Liver (tissue), 9 donors: Measurements from ENCODE around the gene RAB6B. TPM values are rescaled to one million over a fixed set of nuclear protein-coding genes. Genes with fewer than 3 reads are reported as not detected.

Experiments used
- DNase-seq: peaks from one replicate; pipeline ENCODE4 v3.0.0-alpha.2; 2017; ENCODE audit warnings: low spot score
- H3K27ac ChIP-seq, 2 donors: one replicate each; pipeline ENCODE4 v1.7.0; 2013; ENCODE audit warnings: inconsistent platforms in 2 of 2, low read length in 2 of 2, control low read depth in 1 of 2, low read depth in 1 of 2, mild to moderate bottlenecking in 1 of 2
- H3K27me3 ChIP-seq, 4 donors: one replicate each; pipeline versions ENCODE4 v1.6.1 to v1.7.0; 2013; ENCODE audit warnings: low read length in 3 of 4, inconsistent platforms in 1 of 4, mild to moderate bottlenecking in 1 of 4, moderate library complexity in 1 of 4; ENCODE audit not compliant: control insufficient read depth in 4 of 4, insufficient read depth in 4 of 4
- H3K36me3 ChIP-seq, 4 donors: one replicate each; pipeline versions ENCODE4 v1.6.1 to v1.7.0; 2013; ENCODE audit warnings: low read length in 3 of 4, mild to moderate bottlenecking in 3 of 4, low read depth in 1 of 4, moderate library complexity in 1 of 4; ENCODE audit not compliant: control insufficient read depth in 4 of 4, insufficient read depth in 3 of 4
- H3K4me1 ChIP-seq, 4 donors: one replicate each; pipeline versions ENCODE4 v1.6.1 to v1.7.0; 2013; ENCODE audit warnings: low read length in 3 of 4, mild to moderate bottlenecking in 3 of 4, moderate library complexity in 1 of 4; ENCODE audit not compliant: control insufficient read depth in 4 of 4, insufficient read depth in 4 of 4
- H3K4me3 ChIP-seq, 3 donors: one replicate each; pipeline versions ENCODE4 v1.6.1 to v1.7.0; 2013; ENCODE audit warnings: low read length in 3 of 3, control low read depth in 1 of 3, low read depth in 1 of 3, mild to moderate bottlenecking in 1 of 3
- H3K9ac ChIP-seq, 2 donors: one replicate each; pipeline ENCODE4 v1.7.0; 2013; ENCODE audit warnings: low read length in 2 of 2, mild to moderate bottlenecking in 2 of 2, moderate library complexity in 2 of 2, control low read depth in 1 of 2, low read depth in 1 of 2
- H3K9me3 ChIP-seq, 4 donors: one replicate each; pipeline versions ENCODE4 v1.6.1 to v1.7.0; 2013; ENCODE audit warnings: low read length in 3 of 4; ENCODE audit not compliant: control insufficient read depth in 4 of 4
- ATF3 ChIP-seq: IDR thresholded peaks from 2 replicates; pipeline ENCODE4 v1.6.1; 2016; ENCODE audit warnings: antibody characterized with exemption
- CTCF ChIP-seq: fragments of 150-350 bp; IDR thresholded peaks from 2 replicates; pipeline ENCODE4 v1.5.1; 2017; ENCODE audit warnings: improper control_type of control experiment, low read depth, low read length; ENCODE audit not compliant: missing input control
- EGR1 ChIP-seq, 2 donors: IDR thresholded peaks; 2 replicates each; pipeline ENCODE4 v1.6.1; 2016 to 2018; ENCODE audit warnings: antibody characterized with exemption in 2 of 2, low read depth in 2 of 2
- FOXA1 ChIP-seq: IDR thresholded peaks from 2 replicates; pipeline ENCODE4 v1.6.1; 2016; ENCODE audit warnings: antibody characterized with exemption
- FOXA2 ChIP-seq: IDR thresholded peaks from 2 replicates; pipeline ENCODE4 v1.6.1; 2016; ENCODE audit warnings: antibody characterized with exemption
- GABPA ChIP-seq, 2 donors: IDR thresholded peaks in 1 of 2; conservative IDR thresholded peaks in 1 of 2; 2 replicates each; pipeline ENCODE4 v1.6.1; 2016; ENCODE audit warnings: antibody characterized with exemption in 2 of 2, mild to moderate bottlenecking in 1 of 2, moderate library complexity in 1 of 2
- HNF4A ChIP-seq, 2 donors: conservative IDR thresholded peaks; 2 replicates each; pipeline ENCODE4 v1.6.1; 2016; ENCODE audit warnings: antibody characterized with exemption in 2 of 2, mild to moderate bottlenecking in 2 of 2
- HNF4G ChIP-seq: IDR thresholded peaks from 2 replicates; pipeline ENCODE4 v1.6.1; 2016; ENCODE audit warnings: antibody characterized with exemption
- JUND ChIP-seq, 2 donors: IDR thresholded peaks; 2 replicates each; pipeline ENCODE4 v1.6.1; 2016; ENCODE audit warnings: antibody characterized with exemption in 2 of 2
- MAX ChIP-seq: IDR thresholded peaks from 2 replicates; pipeline ENCODE4 v1.6.1; 2016; ENCODE audit warnings: antibody characterized with exemption
- NR2F2 ChIP-seq: IDR thresholded peaks from 2 replicates; pipeline ENCODE4 v1.6.1; 2016; ENCODE audit warnings: antibody characterized with exemption
- RAD21 ChIP-seq, 2 donors: IDR thresholded peaks; 2 replicates each; pipeline ENCODE4 v1.6.1; 2016; ENCODE audit warnings: antibody characterized with exemption in 2 of 2, mild to moderate bottlenecking in 2 of 2
- REST ChIP-seq: IDR thresholded peaks from 2 replicates; pipeline ENCODE4 v1.6.1; 2016; ENCODE audit warnings: antibody characterized with exemption, mild to moderate bottlenecking
- RXRA ChIP-seq, 2 donors: IDR thresholded peaks; 2 replicates each; pipeline ENCODE4 v1.6.1; 2017 to 2018; ENCODE audit warnings: antibody characterized with exemption in 2 of 2, mild to moderate bottlenecking in 1 of 2
- SP1 ChIP-seq: IDR thresholded peaks from 2 replicates; pipeline ENCODE4 v1.6.1; 2018; ENCODE audit warnings: antibody characterized with exemption, mild to moderate bottlenecking
- TAF1 ChIP-seq: conservative IDR thresholded peaks from 2 replicates; pipeline ENCODE4 v1.6.1; 2016; ENCODE audit warnings: antibody characterized with exemption, mild to moderate bottlenecking
- ZBTB33 ChIP-seq: IDR thresholded peaks from 2 replicates; pipeline ENCODE4 v1.6.1; 2016; ENCODE audit warnings: antibody characterized with exemption
- WGBS: extraction: QIAGEN DNeasy Blood & Tissue Kit; methylation state at CpG from one replicate; pipeline ENCODE4 v1.1.7; 2013; 5-methylcytosine and 5-hydroxymethylcytosine counted together
- polyA plus RNA-seq, 2 donors: library from polyadenylated mRNA; stranded (reverse) in 1 of 2; unstranded in 1 of 2; fragments of 200-250 nt in 1 of 2; fragments of >200 nt in 1 of 2; fragmentation: Nextera tagmentation in 1 of 2; extraction: Ambion mirVana in 1 of 2; gene quantifications; one replicate each; pipeline versions ENCODE4 v1.2.1 to v1.2.3, GENCODE V29; 2013 to 2015
- total RNA-seq, 2 donors: library from RNA; depleted of rRNA; stranded (reverse); fragments of >200 nt; gene quantifications; one replicate each; pipeline ENCODE4 v1.2.3, GENCODE V29; 2014
- donor health status: healthy.
- donor health status: healthy.
- donor health status: healthy.
- donor health status: healthy.
- donor health status: healthy.

The RAB6B gene
- total and polyA plus RNA-seq, 4 donors: 0.08 to 2.8 (median 0.28) TPM

GRCh38 chr3:133783762-133784161 is 111.9 kb downstream of the RAB6B start:
- WGBS: 71% methylated on average over 32 of the region's 32 CpGs
- DNase-seq: no peak
- no peaks in the 10 kb centered on the region for H3K27me3 ChIP-seq
- no peak overlapping the region for H3K27ac ChIP-seq
- peaks cover 0 to 9% (median 3%) of the 10 kb centered on the region in 4 donors for H3K36me3 ChIP-seq
- H3K4me1 ChIP-seq: no peaks in the 10 kb centered on the region
- no peak overlapping the region for H3K4me3 ChIP-seq
- TF ChIP-seq RAD21 (IDR thresholded peaks at IDR 0.05): peak in 1 of 2 donors; percentile 18
- no peak for TF ChIP-seq GABPA (IDR thresholded peaks at IDR 0.05 in 1 of 2, conservative IDR thresholded peaks at IDR 0.05 in 1 of 2)
- TF ChIP-seq FOXA2: no peak
- no peak for TF ChIP-seq ATF3
- TF ChIP-seq REST: no peak
- H3K9me3 ChIP-seq: no peaks in the 10 kb centered on the region
- no peak overlapping the region for H3K9ac ChIP-seq

GRCh38 chr3:133782454-133782853 is 113.2 kb downstream of the RAB6B start:
- no peak for TF ChIP-seq MAX
- TF ChIP-seq NR2F2: no peak
- no peak for TF ChIP-seq SP1
- TF ChIP-seq JUND (IDR thresholded peaks at IDR 0.05): peak in 1 of 2 donors; percentile 47

GRCh38 chr3:133781570-133781969 is 114.1 kb downstream of the RAB6B start:
- H3K27me3 ChIP-seq: no peaks in the 10 kb centered on the region
- no peak for DNase-seq
- TF ChIP-seq MAX (no peak), NR2F2 (no peak), RXRA (IDR thresholded peaks at IDR 0.05) (peak in 1 of 2 donors; percentile 8), GABPA (IDR thresholded peaks at IDR 0.05 in 1 of 2, conservative IDR thresholded peaks at IDR 0.05 in 1 of 2) (no peak), ZBTB33 (no peak), FOXA2 (no peak), SP1 (no peak), TAF1 (no peak), FOXA1 (no peak), ATF3 (no peak), EGR1 (IDR thresholded peaks at IDR 0.05; ENCODE audit: low read depth in 2 of 2) (no peak), HNF4G (no peak), HNF4A (conservative IDR thresholded peaks at IDR 0.05) (peak; percentile 50 to 66), JUND (IDR thresholded peaks at IDR 0.05) (no peak), RAD21 (IDR thresholded peaks at IDR 0.05) (peak in 1 of 2 donors; percentile 12), CTCF (no peak)

More at GRCh38 chr3:133782454-133782853, 113.2 kb downstream of the RAB6B start:
- Histone ChIP-seq H3K4me1 (no peaks in the 10 kb centered on the region), H3K9ac (no peak overlapping the region), H3K9me3 (no peaks in the 10 kb centered on the region), H3K27ac (no peak overlapping the region), H3K36me3 (peaks cover 0 to 19% (median 12%) of the 10 kb centered on the region in 4 donors), H3K27me3 (no peaks in the 10 kb centered on the region), H3K4me3 (no peak overlapping the region)
- 55% methylated on average over 2 of the region's 2 CpGs for WGBS
- DNase-seq: no peak

More at GRCh38 chr3:133781570-133781969, 114.1 kb downstream of the RAB6B start:
- Histone ChIP-seq H3K36me3 (peaks cover 0 to 28% (median 20%) of the 10 kb centered on the region in 4 donors), H3K9ac (no peak overlapping the region), H3K27ac (no peak overlapping the region), H3K4me1 (no peaks in the 10 kb centered on the region), H3K4me3 (no peak overlapping the region), H3K9me3 (no peaks in the 10 kb centered on the region)
